Aorta (tissue), 5 donors: Measurements from ENCODE around the gene FHOD1. TPM values are rescaled to one million over a fixed set of nuclear protein-coding genes. Genes with fewer than 3 reads are reported as not detected.

Experiments used
- ATAC-seq: fragments of 200-7000 bp; cut with Tn5 transposase; one replicate; pipeline ENCODE4 v1.9.1; 2022; ENCODE audit warnings: moderate library complexity; ENCODE audit not compliant: low FRiP score
- DNase-seq, 2 donors: peaks; one replicate each; pipeline ENCODE4 v3.0.0-alpha.2; 2020
- H3K27ac ChIP-seq, 2 donors: one replicate each; pipeline ENCODE4 v1.5.1; 2013; ENCODE audit warnings: low read length in 2 of 2, mild to moderate bottlenecking in 2 of 2, moderate library complexity in 2 of 2, control low read depth in 1 of 2, inconsistent platforms in 1 of 2, low read depth in 1 of 2
- H3K27me3 ChIP-seq, 2 donors: one replicate each; pipeline ENCODE4 v1.6.1; 2013; ENCODE audit warnings: control low read depth in 1 of 2, low read length in 1 of 2, mild to moderate bottlenecking in 1 of 2, moderate library complexity in 1 of 2; ENCODE audit not compliant: insufficient read depth in 2 of 2, control insufficient read depth in 1 of 2
- H3K36me3 ChIP-seq, 2 donors: one replicate each; pipeline ENCODE4 v1.6.1; 2013; ENCODE audit warnings: control low read depth in 1 of 2, low read length in 1 of 2, mild to moderate bottlenecking in 1 of 2; ENCODE audit not compliant: insufficient read depth in 2 of 2, control insufficient read depth in 1 of 2
- H3K4me1 ChIP-seq, 2 donors: one replicate each; pipeline ENCODE4 v1.6.1; 2013; ENCODE audit warnings: low read length in 2 of 2, control low read depth in 1 of 2, mild to moderate bottlenecking in 1 of 2, moderate library complexity in 1 of 2; ENCODE audit not compliant: insufficient read depth in 2 of 2, control insufficient read depth in 1 of 2
- H3K4me3 ChIP-seq, 2 donors: one replicate each; pipeline ENCODE4 v1.5.1; 2013; ENCODE audit warnings: low read length in 2 of 2, control low read depth in 1 of 2, mild to moderate bottlenecking in 1 of 2
- H3K9me3 ChIP-seq: one replicate; pipeline ENCODE4 v1.6.1; 2013; ENCODE audit warnings: mild to moderate bottlenecking, low read length; ENCODE audit not compliant: control insufficient read depth
- WGBS, 2 donors: extraction: QIAGEN DNeasy Blood & Tissue Kit; methylation state at CpG; one replicate each; pipeline ENCODE4 v1.1.7; 2013; 5-methylcytosine and 5-hydroxymethylcytosine counted together
- intact Hi-C, 2 donors: fragments of 100-400 bp; cut with DNase I; formaldehyde crosslinking; loops; one replicate each; pipeline versions ENCODE4 v1.14.2 to v1.15.0; 2022
- polyA plus RNA-seq, 2 donors: library from polyadenylated mRNA; stranded (reverse); fragments of 200-250 nt; gene quantifications; one replicate each; pipeline ENCODE4 v1.2.3, GENCODE V29; 2013
- total RNA-seq, 2 donors: library from RNA; stranded (reverse); fragmentation: NEBNext Ultra II Directional; extraction: Animal tissue kit (Norgen Biotek cat#: 25700); gene quantifications; one replicate each; pipeline ENCODE4 v1.2.1, GENCODE V29; 2021
- donor health status: healthy with polysubstance abuse.
- donor health status: Bipolar disorder and iron deficiency.
- donor health status: DM: no; HTN: no; CAD: no.
- donor health status: DM: no; HTN: no; CAD: no.
- donor health status: DM: yes; HTN: yes; CAD: no.

FHOD1 gene
- total and polyA plus RNA-seq, 4 donors: 12.9 to 47.9 (median 34.8) TPM

DNA sequence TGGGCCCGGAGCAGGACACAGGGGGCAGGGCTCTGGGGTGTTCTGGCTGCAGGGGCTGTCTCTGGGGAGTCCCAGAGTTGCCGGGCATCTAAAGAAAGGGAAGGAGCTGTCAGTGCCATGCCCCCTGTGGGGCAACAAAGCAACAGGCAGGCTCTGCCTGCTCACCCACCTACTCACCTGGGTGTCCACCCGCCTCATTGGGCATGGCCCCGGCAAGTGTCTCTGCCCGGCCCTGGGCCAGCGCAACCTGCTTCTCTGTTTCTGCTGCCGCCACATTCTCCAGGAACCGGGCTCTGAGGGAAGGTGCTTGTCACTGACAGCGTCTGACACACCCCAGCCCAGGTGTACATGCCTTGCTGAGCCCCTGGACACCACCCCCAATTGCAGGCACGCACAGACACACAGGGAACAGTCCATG, 13.1 kb downstream of the FHOD1 start:
- H3K9me3 ChIP-seq: no peaks in the 10 kb centered on the region
- 86 to 88% methylated on average over 10 of the region's 10 CpGs for WGBS, 2 donors
- H3K36me3 ChIP-seq: peaks cover 0 to 4% of the 10 kb centered on the region in 2 donors
- no peak overlapping the region for H3K27ac ChIP-seq
- H3K4me3 ChIP-seq: no peak overlapping the region
- intact Hi-C loops: no loop called here
- no peaks in the 10 kb centered on the region for H3K4me1 ChIP-seq
- no peak for ATAC-seq
- DNase-seq: no peak
- H3K27me3 ChIP-seq: no peaks in the 10 kb centered on the region

DNA sequence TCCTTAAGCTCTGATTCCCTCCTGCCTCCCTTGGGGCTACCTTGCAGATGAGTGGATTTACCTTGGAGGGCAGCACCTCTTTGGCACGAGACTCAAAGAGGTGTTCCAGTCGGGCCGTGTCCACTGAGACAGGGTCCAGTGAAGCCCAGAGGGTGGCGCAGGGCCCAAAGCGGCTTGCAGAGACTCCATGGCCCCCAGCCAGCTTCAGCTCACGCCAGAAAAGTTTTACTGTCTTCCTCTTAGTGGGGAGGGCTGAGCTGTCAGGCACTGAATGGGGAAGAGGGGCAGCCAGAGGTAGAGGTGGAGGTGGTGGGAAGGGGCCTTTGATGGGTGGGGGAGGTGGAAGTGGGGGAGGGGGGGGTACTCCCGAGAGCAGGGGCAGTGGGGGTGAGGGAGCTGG, 13.7 kb downstream of the FHOD1 start:
- no peak overlapping the region for H3K4me3 ChIP-seq
- DNase-seq: no peak
- no peak overlapping the region for H3K27ac ChIP-seq
- H3K4me1 ChIP-seq: no peaks in the 10 kb centered on the region
- H3K9me3 ChIP-seq: no peaks in the 10 kb centered on the region
- H3K27me3 ChIP-seq: no peaks in the 10 kb centered on the region
- peaks cover 0 to 4% of the 10 kb centered on the region in 2 donors for H3K36me3 ChIP-seq
- intact Hi-C loops: no loop called here
- 60 to 61% methylated on average over 7 of the region's 7 CpGs for WGBS, 2 donors
- ATAC-seq: no peak

DNA sequence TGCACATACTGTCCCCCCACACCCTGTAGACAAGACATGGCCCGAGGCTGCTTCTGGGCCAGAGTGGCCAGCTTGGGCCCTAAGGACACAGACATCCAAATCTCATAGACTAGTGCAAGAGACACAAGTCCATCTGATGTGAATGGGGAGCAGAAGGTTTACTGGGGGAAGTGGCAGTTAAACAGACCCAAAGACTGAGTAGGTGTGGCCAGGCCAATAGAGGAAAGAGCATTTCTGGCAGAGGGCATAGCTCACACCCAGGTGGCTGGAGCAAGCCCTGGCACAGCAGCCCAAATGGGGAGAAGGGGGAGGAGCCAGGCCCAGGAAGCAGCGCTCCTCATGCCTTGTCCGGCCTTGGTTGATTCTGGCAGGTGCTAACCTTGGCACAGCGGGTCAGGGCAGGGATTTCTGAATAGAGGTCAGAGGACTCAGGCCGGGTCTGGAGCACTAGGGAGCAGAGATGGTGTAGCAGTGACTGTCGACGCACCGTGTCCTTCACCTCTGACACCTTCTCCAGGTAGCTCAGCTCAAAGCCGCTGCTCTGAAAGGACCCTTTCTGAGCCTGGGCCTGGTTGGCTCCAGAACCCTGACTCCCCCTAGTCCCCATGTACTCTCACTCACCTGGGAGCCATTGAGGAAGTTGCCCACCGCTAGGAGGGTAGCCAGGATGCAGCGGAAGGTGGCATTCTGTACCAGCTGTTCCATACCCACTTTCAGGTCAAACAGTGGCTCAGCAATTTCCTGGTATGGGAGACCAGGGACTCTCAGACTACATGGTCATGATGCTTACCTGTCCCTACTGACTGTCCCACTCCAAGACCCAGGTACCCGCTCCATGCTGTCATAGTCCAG, 16.2 kb downstream of the FHOD1 start:
- Histone ChIP-seq H3K27me3 (no peaks in the 10 kb centered on the region), H3K27ac (no peak overlapping the region), H3K9me3 (no peaks in the 10 kb centered on the region), H3K4me1 (no peaks in the 10 kb centered on the region), H3K4me3 (no peak overlapping the region), H3K36me3 (peaks cover 0 to 4% of the 10 kb centered on the region in 2 donors)
- intact Hi-C loops: no loop called here
- WGBS, 2 donors: 78 to 84% methylated on average over 12 of the region's 12 CpGs
- DNase-seq: no peak
- no peak for ATAC-seq

DNA sequence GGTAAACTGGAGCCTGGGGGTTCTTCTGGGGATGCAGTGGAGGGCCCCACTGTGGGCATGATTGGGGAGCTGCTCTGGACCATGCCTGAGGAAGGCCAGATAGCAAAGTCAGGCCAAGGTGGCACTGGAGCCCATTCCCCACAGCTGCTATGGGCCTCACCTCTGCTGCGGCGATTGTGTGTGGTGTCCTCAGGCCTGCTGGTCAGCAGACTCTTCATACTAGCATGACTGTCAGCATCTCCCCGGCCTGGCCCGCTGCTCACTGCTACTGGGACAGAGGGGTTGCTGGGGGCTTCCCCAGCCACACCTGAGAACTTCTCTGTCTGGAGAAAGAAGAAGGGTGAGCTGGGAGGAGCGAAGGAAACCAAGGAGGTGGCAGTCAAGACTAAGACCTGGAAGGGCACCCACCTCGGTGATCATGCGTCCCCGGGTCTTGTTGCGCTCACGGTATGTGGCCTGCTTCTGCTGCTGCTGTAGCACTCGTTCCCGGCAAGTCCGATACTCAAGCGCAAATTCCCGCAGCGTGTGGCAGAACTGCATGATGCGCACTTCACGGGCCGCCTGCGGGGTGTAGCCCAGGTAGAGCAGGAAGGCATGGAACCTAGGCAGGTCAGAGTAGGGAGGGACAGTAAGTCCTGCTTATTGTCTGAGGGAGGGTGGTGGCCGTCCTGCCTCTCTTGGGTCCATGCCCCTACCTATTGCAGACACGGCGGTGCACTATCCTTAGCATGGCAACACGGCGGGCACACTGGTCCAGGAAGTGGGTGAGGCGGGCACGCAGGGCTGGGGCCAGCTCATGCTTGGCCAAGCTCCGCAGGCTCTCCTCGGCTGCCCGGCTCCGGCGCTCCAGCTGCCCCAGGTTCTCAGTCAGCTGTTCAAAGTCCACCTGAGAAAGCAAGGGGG, 17.1 kb downstream of the FHOD1 start:
- Histone ChIP-seq H3K36me3 (peaks cover 0 to 4% of the 10 kb centered on the region in 2 donors), H3K9me3 (no peaks in the 10 kb centered on the region), H3K27ac (no peak overlapping the region), H3K4me1 (no peaks in the 10 kb centered on the region), H3K4me3 (no peak overlapping the region), H3K27me3 (no peaks in the 10 kb centered on the region)
- DNase-seq (no peak), ATAC-seq (no peak)
- WGBS, 2 donors: 89 to 90% methylated on average over 32 of the region's 32 CpGs
- intact Hi-C loops: loop anchor here in 1 of 2 donors (5.0 kb wide), 1 partner anchor 38 kb away; the partner anchor contains the start of genes E2F4 and EXOC3L1

DNA sequence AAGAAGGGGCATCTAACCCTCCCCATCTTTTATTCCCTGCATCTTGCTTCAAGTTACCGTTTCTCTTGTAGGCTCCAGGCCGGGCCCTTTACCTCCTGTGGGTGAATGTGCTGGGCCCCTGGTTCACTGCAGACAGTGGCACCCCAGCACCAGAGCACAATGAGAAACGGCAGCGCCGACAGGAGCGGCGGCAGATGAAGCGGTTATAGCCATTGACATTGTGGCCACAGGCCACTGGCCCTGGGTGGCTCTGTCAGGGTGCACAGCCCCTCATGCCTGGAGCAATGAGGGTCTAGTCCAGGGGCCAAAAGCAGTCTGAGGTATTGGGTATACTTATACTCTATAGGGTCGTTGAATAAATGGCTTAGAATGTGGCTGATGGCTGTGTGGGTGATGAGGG, 18.4 kb downstream of the FHOD1 start:
- H3K27ac ChIP-seq: no peak overlapping the region
- intact Hi-C loops: loop anchor here in 1 of 2 donors (5.0 kb wide), 1 partner anchor 37 kb away; the partner anchor contains the start of genes E2F4 and EXOC3L1
- WGBS, 2 donors: 85% methylated on average over 9 of the region's 9 CpGs

DNA sequence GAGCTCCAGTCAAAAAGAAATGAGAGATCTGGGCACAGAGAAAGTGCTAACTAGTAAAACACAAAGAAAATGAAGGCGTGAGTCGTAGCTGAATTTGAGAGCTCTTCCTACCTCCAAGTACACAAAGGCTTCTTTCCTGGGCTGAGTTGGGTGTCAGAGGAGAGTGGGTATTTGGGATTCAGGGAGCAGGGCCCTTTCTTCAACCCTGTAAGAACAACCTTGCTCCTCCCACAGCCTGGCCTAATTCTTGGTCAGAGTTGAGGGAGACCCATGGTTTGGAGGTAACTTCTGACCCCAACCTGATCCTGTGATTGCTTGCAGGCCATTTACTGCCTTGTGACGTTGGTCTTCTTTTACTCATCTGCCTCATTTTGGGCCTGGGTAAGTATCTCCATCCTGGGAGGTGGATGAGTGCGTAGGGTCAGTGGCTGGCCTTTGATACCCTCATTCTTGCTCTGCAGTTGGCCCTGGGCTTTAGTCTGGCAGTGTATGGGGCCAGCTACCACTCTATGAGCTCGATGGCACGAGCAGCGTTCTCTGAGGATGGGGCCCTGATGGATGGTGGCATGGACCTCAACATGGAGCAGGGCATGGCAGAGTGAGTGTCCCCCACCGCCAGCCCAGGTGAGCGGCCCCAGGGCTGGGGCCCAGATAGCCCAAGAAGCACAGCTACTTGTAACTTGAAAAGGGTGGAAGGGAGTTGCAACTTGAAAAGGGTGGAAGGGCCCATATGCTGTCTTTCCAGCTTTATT, 19.1 kb downstream of the FHOD1 start:
- DNase-seq: no peak
- 85 to 89% methylated on average over 9 of the region's 9 CpGs for WGBS, 2 donors
- Histone ChIP-seq H3K9me3 (no peaks in the 10 kb centered on the region), H3K4me3 (no peak overlapping the region), H3K27me3 (no peaks in the 10 kb centered on the region), H3K4me1 (no peaks in the 10 kb centered on the region), H3K36me3 (peaks cover 0 to 4% of the 10 kb centered on the region in 2 donors), H3K27ac (no peak overlapping the region)
- intact Hi-C loops: loop anchor here in 1 of 2 donors (5.0 kb wide), 1 partner anchor 36 kb away; the partner anchor contains the start of genes E2F4 and EXOC3L1
- ATAC-seq: no peak

More for the DNA sequence above, 18.4 kb downstream of the FHOD1 start:
- DNase-seq: no peak
- H3K27me3 ChIP-seq: no peaks in the 10 kb centered on the region
- H3K4me3 ChIP-seq: no peak overlapping the region
- ATAC-seq: no peak
- no peaks in the 10 kb centered on the region for H3K9me3 ChIP-seq
- peaks cover 0 to 4% of the 10 kb centered on the region in 2 donors for H3K36me3 ChIP-seq
- no peaks in the 10 kb centered on the region for H3K4me1 ChIP-seq

DNA sequence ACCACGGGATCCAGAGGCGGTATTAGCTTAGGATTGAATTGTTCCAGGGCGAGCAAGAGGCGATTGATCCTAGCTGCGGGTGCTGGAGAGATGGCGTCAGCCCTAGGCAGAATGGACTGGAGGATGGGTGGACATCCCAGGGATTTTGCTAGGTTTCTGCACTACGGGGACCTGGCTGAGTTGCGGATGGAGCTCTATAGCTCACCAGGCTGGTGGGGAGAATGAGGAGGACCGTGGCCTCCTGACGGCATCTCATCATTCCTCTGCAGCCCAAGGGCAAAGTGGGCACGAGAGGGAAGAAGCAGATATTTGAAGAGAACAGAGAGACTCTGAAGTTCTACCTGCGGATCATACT, 19.7 kb downstream of the FHOD1 start:
- intact Hi-C loops: loop anchor here in 1 of 2 donors (5.0 kb wide), 1 partner anchor 35 kb away; the partner anchor contains the start of genes E2F4 and EXOC3L1

More for the DNA sequence above, 19.7 kb downstream of the FHOD1 start:
- H3K4me1 ChIP-seq: no peaks in the 10 kb centered on the region
- H3K27ac ChIP-seq: no peak overlapping the region
- no peaks in the 10 kb centered on the region for H3K27me3 ChIP-seq
- WGBS, 2 donors: 12 to 13% methylated on average over 12 of the region's 12 CpGs
- peaks cover 0 to 4% of the 10 kb centered on the region in 2 donors for H3K36me3 ChIP-seq
- peak overlapping the region; percentile 77 for H3K4me3 ChIP-seq
- DNase-seq: no peak
- H3K9me3 ChIP-seq: no peaks in the 10 kb centered on the region
- no peak for ATAC-seq
